Tongue (tissue), 2 donors: ENCODE data around the gene BDKRB1. TPM values are rescaled to one million over a fixed set of nuclear protein-coding genes. Genes with fewer than 3 reads are reported as not detected.

Source experiments
- DNase-seq: peaks from one replicate; pipeline ENCODE4 v3.0.0-alpha.2; 2015
- total RNA-seq: library from RNA; depleted of rRNA; stranded (reverse); fragments of >200 nt; gene quantifications from one replicate; pipeline ENCODE4 v1.2.3, GENCODE V29; 2014

BDKRB1 gene
- 1.8 TPM for total RNA-seq

DNA sequence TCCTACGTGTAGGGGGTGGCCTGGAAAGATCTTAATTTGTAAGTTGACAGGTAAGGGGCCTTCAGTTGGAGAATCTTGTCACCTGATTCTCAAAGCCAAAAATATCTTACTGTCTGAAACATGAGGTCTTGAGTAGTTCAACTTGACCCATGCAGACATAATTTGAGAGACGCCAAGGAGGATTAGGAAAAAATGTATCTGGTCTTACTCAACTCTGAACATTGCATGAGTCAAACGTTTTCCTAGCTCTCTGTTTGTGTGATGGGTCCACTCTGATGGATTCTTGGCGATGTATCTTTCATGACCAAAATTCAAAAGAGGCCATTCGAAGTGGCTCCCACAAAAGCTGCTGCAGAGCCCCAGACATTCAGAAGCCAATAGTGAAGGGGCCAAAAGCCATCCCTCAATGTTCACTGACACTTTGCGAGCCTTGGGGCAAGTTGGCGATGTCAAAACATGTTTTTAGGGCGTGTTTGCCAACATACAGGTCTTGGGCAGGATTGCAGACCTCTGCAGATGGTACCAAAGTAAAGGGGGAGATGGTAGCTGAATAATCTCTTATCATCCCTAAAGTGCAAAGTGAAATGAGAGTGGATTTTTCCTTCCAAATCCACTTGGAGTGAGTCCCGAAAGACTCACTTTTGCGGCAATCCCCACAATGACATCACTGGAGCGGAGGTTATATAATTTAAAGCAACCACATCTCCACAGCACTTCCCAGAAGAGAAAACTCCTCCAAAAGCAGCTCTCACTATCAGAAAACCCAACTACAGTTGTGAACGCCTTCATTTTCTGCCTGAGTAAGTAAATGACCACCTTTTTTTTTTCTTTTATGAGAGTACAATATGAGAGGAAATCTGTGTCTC lies at the start of gene BDKRB1:
TSS of gene BDKRB1 (plus strand) at position 710 of the 866 bp plus-strand sequence. CDS start 7,473 bp downstream, outside the sequence.
- DNase-seq, result peak; percentile 89

DNA sequence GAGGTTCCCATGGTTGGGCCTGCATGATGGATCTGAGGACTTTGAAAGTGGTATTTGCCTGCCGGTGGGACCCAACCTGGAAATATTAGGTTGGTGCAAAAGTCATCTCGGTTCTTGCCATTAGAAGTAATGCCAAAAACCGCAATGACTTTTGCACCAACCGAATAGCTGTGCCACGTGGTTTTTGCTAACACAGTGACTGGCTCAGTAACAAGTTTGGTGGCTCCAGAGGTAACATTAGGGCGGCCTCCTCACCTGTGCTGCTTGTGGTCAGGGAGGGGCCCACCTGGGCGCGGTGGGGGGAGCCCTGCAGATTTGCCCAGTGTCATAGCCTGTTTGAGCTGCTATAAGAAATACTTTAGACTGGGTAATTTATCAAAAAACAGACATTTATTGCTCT lies 49.5 kb upstream of the BDKRB1 start:
- DNase-seq, result no peak

DNA sequence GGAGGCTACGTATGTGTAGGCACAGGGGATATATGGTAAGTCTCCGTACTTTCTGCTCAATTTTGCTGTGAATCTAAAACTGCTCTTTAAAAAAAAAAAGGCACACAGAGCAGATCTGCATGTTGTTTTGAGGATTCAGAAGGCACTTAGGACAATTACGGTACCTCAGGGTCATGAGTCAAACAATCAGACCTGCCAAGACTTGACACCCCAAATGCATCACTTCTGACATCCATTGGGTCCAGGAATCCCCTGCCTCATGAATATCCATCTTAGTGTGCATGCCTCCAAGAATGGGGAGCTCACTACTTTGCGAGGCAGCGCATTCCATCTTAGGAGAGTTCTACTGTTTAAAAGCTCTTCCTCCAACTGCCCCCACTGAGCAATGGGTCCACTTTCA lies 48.3 kb upstream of the BDKRB1 start:
- DNase-seq, result no peak

DNA sequence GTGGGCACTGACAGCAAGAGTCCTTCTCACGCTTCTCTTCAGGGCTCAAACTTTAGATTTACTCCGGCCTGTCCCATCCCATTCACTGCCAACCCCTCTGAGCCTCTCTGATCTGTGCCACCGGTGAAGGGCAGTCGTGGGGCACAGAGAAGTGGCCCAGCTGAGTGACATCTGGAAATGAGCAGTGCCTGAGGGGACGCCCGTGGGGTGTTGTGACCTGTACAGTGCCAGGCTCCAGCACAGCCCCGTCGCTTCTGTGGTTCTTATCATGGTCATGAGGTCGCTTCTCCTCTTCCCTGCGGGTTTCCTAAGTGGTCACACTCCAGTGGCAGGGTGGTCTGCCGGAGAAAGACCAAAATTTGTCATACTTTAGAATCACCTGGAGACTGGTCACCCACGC lies 47.3 kb upstream of the BDKRB1 start:
- DNase-seq, result no peak

DNA sequence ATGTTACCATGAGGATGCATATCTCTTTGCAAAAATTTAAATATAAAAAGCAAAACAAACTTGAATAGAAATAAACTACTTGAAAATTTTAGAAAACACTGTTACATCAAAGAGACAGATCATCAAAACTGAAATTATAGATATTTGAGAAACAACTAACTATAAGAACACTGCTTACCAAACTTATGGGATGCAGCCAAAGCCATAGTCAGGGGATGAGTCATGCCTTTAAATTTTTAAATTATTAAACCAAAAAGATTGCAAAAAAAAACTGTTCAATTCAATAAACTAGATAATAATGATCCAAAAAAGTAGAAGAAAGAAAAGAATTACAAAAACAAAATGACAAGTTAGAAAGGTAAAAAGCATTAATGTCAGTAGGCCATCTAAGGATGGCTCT lies 43.9 kb upstream of the BDKRB1 start:
- no peak for DNase-seq

DNA sequence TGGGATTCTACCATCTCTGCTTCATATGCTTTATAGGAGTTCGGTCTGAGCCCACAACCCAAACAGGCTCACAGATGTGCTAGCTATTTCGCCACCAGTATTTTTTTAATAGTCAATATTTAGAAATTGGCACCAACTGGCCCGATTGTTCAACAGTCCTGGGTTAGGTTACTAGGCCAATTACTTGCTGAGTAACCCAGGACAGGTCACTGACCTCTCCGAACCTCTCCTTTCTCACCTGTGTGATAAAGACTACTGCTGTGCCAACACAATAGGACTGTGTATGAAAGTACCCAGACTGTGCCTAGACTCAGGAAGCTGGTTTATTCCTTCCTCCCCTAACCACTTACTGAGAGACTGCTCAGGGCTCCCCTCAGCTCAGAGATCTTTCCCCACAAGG lies 43.1 kb upstream of the BDKRB1 start:
- DNase-seq, result no peak

DNA sequence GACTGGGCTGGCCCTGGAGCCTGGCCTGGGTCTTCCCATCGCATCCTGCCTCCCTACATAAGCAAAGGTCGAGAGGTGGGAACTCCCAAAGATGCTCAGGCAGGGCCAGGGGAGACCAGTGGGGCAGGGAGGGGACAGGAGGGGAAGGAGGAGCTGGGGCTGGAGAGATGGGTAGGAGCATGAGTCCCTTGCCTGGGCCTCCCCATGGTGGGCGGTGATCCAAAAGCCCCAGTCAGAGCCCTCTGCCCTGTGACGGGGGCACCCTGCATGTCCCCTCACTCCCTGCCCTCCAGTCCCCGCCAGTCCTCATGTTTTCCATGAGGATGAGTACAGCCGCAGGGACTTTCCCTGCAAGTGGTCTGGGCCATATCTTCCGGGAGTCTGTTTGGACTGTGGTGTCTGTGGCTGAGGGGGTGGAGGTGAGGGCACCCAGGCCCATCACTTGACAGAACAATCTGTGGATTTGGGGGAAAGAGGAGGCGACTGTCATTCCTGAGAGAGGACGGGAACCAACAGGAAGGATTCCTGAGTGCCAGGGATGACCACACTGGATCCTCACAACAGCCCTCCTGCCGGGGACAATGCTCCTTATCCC lies 42.0 kb upstream of the BDKRB1 start:
- no peak for DNase-seq

DNA sequence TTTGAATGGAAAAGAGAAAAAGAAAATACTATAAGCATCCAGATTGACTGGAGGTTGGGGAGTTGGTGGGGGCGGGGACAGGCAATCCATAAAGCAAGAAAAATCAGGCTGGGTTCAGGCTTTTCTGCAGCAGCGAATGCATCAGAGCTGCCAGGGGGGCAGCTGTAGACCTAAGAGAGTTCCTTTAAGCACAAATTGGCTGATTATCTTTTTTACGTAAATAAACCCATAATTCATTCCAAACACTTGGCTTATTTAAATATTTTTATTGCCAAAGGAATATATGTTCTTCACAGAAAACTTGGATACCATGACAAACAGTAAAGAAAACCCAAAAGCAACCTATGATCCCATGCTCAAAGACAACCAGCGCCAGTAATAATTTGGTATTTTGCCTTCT lies 41.2 kb upstream of the BDKRB1 start:
- peak; percentile 51 for DNase-seq

DNA sequence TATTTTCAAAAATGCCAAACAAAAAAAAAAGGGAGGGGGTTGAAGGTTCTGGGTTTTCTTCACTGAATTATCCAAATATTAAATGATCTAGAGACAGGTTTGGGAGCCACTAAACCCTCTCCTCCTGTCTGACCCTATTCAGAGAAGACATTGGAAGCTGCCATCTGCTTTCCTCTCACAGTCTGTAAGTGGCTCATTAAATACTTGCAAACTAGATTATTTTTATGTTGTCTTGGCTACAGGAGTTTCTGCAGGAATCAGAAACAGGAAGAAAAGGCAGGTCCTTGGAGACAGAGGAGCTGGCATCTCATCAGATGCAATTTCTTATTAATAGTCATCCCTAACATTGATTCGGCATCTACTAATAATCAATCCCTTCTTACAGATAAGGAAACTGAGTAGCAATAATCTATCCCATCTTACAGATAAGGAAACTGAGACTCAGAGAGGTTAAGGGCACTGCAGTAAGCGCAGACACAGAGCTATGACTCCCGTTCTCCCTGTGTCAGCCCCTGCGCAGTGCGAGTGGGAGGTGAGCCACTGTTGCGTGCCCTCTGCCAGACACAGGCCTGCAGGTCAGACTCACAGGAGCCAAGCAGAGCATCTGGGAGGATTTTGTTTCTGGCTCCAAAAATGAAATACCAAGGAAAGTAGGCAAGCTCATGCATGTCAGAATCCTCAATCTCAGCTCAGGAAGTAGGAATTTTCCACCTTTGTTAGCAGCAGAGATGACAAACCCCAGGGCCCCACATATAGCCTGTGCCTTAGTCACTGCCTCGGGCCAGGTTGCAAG lies 40.4 kb upstream of the BDKRB1 start:
- no peak for DNase-seq

DNA sequence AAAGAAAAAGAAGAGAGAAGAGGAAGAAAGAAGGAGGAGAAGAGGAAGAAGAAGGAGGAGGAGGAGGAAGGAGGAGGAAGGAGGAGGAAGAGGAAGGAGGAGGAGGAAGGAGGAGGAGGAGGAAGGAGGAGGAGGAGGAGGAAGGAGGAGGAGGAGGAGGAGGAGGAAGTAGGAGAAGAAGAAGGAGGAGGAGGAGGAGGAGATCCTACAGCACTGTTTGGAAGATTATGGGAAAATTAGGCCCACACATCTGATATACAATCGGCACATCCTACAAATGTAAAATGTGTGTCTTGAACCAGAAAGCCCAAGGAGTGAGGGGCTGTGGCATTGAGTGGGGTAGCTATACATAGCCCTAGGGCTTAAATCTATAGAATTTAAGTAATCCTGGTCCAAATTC lies 39.4 kb upstream of the BDKRB1 start:
- DNase-seq, result no peak

DNA sequence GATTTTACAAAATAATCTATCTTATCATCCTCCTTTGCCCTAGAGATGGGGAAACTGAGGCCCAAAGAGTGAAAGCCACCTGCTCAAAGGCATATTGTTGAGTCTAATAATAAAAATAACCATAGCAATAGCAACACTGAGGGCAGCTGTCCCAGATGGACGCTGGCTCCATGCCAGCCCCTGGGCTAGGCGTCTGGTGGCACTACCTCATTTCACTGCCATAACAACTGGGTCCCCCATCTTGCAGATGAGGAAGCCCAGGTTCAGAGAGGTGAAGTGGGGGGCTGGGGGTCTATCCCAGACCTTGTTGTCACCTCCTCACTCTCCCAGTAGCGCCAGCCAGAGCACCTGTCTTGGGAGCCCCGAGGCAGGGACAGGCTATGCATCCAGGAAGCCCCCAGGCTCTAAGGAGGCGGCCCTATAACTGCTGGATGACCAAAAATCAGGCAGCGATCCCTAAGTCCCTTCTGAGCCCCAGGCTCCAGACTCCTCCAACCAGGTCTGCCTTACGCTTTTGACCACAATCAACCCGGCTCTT lies 38.6 kb upstream of the BDKRB1 start:
- DNase-seq, result peak; percentile 69

DNA sequence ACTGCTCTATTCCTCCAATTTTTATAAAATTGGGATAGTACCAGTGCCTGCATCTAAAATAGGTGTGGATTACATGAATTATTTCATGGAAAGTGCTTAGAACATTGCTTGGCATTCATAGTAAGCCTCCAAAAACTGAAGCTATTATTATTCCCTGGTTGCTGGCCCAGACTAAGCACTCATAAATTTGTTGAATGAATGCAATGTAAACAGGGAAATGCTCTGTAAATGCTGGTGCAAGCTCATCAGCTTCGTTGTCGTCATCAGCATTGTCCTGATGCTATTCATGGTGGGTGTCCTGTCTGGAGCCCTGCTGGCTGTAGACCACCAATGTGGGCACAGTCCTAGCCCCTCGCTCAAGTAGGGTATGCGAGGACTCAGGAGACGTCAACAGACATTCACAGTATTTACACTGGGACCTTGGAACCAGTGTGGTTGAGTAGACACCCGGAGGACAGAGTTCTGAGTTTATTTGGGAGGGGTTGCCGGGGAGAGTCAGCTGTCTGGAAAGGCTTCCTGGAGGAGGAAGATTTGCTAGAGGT lies 34.8 kb upstream of the BDKRB1 start:
- DNase-seq, result no peak

DNA sequence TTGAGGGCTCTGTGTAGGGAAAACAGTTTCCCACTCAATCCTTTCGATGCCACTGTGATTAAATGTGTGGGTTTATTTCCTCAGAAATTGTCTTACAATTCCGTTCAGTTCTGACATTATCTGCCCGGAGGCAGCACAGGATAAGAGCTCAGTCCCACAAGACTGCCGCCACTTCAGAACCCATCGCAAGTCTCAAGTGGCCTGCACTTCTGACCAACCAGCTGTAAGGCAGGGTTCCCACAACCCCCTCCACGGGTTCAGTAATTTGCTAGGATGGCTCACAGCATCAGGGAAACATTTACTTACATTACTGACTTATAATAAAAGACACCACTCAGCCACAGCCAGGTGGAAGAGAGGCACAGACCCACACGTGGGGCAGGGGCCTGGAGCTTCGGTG lies 34.2 kb upstream of the BDKRB1 start:
- no peak for DNase-seq

DNA sequence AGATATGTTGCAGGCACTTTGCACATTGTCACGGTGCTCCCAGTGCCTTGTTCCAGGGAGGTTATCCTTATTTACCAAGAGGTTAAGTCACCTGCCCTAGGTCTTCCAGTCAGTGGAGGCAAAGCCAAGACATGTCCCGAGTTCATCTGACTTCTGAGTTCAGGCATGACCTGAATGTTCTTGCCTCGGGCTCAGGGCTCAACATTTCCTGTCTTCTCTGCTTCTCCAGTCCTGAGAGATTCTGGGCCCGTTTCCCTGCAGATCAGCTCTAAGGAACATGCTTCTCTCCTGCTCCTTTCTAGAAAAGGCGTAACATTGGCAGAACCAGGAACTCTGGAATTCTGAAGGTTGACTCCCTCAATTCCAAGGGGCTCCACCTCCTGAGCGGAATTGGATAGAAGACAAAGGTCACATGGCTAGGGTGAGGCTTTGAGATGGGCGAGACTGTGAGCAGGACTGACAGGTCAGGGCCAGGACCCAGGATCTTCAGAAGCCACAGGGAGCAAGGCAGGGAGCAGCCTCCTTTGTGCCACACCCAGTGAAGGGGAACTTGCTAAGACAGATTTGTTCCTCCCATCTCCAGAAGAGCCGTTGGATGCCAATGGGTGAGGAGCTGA lies 31.4 kb upstream of the BDKRB1 start:
- no peak for DNase-seq

DNA sequence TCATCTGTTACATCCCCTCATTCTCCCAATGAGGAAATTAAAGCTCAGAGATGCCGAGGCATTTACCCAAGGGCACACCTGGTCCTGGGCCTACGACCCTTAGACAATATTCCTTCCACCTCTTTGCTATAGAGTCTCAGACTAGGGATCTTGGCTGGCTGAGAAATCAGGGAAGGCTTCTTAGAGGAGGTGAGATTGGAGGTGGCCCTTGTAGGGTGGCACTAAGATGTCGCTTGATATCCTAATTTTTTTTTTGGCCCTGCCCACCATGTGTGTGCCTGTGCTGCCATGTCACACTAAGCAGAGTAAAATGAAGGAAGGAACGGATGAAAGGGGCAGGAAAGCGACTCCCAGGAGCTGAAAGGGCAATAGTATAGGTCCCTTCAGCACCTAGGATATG lies 30.8 kb upstream of the BDKRB1 start:
- DNase-seq, result no peak

DNA sequence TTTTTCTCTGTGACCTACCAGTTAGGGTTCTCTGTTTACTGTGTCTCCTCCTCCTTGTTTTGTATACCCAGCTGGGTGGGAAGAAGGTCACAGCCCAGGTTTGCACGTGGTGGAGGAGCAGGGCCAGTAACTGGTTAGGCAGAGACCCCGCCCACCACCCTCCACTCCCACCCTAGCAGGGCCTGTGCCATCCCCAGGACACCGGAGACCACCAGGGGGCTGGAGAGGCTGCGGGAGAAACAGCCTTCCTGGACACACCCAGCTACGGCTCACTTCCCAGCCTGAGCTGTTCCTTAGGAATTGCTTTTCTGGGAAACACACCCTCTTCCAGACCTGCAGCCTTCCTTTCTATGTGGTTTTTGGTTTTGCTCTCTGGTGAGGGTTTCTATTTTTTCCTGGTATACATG lies 30.3 kb upstream of the BDKRB1 start:
- DNase-seq, result peak; percentile 59

DNA sequence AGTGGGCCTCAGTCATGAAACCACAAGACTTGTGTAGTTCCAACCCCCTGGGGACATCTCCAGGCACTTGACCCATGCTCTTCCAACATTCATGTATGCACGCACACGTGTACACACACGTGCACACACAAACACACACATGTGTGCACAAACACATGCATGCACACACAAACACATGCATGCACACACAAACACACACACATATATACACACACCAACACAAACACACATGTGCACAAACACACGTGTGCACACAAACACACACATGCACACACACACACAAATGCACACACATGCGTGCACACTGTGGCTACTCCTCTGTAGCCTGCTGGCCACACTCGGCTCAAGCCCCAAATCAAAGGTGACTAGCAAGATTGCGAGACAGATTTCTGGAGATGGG lies 28.6 kb upstream of the BDKRB1 start:
- DNase-seq, result no peak

DNA sequence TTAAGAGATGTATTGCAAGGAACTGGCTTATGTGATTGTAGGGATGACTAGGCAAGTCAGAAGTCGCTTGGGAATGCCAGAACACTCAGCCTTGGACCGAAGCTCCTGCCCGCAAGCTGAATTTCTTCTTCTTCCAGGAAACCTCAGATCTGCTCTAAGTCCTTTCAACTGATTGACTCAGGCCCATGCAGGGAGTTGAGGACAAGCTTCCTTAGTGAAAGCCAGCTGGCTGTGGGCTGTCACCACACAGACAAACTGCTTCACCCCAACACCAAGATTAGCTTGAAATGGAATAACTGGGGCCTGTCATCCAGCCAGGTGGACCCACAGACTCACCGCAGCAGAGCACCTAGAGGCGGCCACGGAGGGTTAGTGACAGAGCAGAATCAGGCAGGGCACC lies 26.7 kb upstream of the BDKRB1 start:
- DNase-seq, result no peak

DNA sequence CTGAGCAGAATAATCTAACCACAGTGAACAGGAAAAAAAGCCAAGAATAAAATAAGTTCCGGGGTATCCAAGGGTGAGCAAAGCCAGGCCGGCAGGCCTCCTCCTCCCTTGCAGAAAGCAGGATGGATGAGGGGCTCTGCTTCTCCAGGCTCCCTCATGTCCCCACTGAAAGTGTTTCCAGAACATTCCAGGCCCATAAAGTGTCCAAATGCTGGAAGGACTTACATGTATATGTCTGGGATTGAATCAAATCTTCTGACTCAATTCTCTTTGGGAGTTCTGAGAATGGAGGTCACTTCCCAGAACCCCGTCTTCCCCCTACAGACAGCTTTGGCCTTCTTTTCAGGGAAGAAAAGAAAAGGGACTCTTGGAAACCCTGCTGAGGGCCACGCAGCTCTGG lies 25.0 kb upstream of the BDKRB1 start:
- peak; percentile 69 for DNase-seq

DNA sequence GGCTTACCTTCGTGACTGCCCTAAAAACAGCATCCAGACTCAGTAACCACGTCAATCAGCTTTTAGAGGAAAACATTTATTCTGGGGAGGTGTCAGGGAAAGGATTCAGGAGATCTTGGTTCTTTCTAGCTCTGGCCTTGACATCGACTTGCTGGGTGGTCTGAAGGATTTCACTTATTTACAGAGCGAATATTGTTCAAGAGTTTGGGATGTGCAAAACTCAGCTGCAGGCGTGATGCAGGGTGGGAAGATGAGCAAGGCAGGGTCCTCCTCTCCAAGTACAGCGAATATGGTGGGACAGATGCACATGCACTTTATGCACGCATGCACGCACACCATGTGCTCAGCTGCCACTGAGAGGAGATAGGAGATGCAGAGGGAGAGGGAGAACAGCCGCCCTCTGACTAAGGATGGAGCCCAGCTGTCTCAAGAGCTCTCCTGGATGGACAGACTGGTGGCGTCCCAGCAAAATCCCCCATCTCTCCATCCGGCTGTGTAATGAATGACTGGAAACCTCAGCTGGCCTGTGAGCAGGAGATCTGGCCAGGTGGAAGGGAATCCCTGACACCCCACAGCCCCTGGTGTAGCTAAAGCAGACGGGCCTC lies 24.4 kb upstream of the BDKRB1 start:
- DNase-seq, result peak; percentile 88

DNA sequence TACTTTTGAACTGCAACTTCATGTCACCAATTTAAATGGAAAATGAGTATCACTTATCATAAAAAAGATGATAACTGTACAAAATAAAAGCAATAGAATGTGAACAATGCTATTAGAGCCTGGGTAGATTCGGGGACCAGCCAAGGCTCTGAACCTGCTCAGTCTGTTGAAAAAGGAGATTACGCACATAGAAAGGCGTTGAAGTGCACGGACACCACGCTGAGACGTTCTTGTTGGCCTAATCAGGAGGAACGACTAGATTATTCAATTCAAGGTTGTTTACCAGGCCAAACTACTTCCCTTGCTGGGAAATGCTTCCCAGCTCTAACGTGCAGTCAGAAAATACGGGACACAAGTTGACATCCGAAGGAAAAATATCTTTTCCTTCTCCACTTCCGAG lies 23.5 kb upstream of the BDKRB1 start:
- DNase-seq, result no peak

DNA sequence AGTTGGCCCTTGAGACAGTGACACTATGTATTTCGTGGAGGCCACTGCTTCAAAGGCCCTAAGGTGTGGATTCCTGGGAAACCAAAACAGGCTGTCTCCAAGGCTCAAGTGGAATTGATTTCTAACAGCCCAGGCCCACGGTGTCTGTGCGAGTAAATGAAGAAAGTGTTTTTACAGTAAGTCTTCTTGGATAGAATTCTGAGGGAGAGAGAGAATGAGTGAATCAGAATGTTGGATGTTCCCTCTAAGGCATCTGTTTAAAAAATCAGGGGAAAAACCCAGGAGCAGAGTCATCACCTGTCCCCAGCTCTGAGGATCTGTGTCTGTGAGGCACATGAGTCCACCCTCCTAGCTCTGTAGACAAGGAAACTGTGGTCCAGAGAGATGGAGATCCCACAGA lies 22.3 kb upstream of the BDKRB1 start:
- DNase-seq, result peak; percentile 54
